MM.1S (cell line): Measurements from ENCODE around the gene SMG6.

Source experiments
- DNase-seq: peaks from one replicate; pipeline ENCODE4 v3.0.0-alpha.2; 2015
- H2AFZ ChIP-seq: fragments of 300-600 bp; sonication (generic); 2 replicates; pipeline ENCODE4 v1.6.0; 2016; ENCODE audit warnings: antibody characterized with exemption, low read length
- H3F3A ChIP-seq: fragments of 300-600 bp; sonication (generic); 2 replicates; pipeline ENCODE4 v1.6.1; 2016; ENCODE audit warnings: mild to moderate bottlenecking, antibody characterized with exemption, low read length, moderate library complexity, mixed read lengths; ENCODE audit not compliant: insufficient read depth
- H3K27ac ChIP-seq: fragments of 300-600 bp; sonication (generic); 2 replicates; pipeline ENCODE4 v1.5.1; 2016; ENCODE audit warnings: mild to moderate bottlenecking, low read length
- H3K27me3 ChIP-seq: fragments of 300-600 bp; sonication (generic); replicated peaks from 2 replicates; pipeline ENCODE4 v1.6.0; 2016; ENCODE audit warnings: low read length; ENCODE audit not compliant: insufficient read depth
- H3K36me3 ChIP-seq: fragments of 300-600 bp; sonication (generic); replicated peaks from 2 replicates; pipeline ENCODE4 v1.6.1; 2016; ENCODE audit warnings: mild to moderate bottlenecking, low read length, mixed read lengths; ENCODE audit not compliant: insufficient read depth
- H3K4me1 ChIP-seq: fragments of 300-600 bp; sonication (generic); 2 replicates; pipeline ENCODE4 v1.6.1; 2016; ENCODE audit warnings: low read length, mixed read lengths
- H3K4me2 ChIP-seq: fragments of 300-600 bp; sonication (generic); 2 replicates; pipeline ENCODE4 v1.6.0; 2016; ENCODE audit warnings: low read depth, low read length
- H3K4me3 ChIP-seq: fragments of 300-600 bp; sonication (generic); 2 replicates; pipeline ENCODE4 v1.5.1; 2016; ENCODE audit warnings: low read length, mixed read lengths
- H3K79me2 ChIP-seq: fragments of 300-600 bp; sonication (generic); 2 replicates; pipeline ENCODE4 v1.6.1; 2016; ENCODE audit warnings: mixed run types, low read length, mixed read lengths
- H3K9ac ChIP-seq: fragments of 300-600 bp; sonication (generic); 2 replicates; pipeline ENCODE4 v1.6.1; 2016; ENCODE audit warnings: low read length, mixed read lengths
- H3K9me2 ChIP-seq: fragments of 300-600 bp; sonication (generic); replicated peaks from 2 replicates; pipeline ENCODE4 v1.6.1; 2016; ENCODE audit warnings: mild to moderate bottlenecking, low read length, mixed read lengths; ENCODE audit not compliant: insufficient read depth
- H3K9me3 ChIP-seq: fragments of 300-600 bp; sonication (generic); replicated peaks from 2 replicates; pipeline ENCODE4 v1.6.1; 2016; ENCODE audit warnings: mild to moderate bottlenecking, low read length, mixed read lengths; ENCODE audit not compliant: insufficient read depth
- H4K20me1 ChIP-seq: fragments of 300-600 bp; sonication (generic); 2 replicates; pipeline ENCODE4 v1.6.1; 2016; ENCODE audit warnings: mild to moderate bottlenecking, low read length, moderate library complexity, mixed read lengths; ENCODE audit not compliant: insufficient read depth
- CTCF ChIP-seq: fragments of 300-600 bp; sonication (generic); IDR thresholded peaks from 2 replicates; pipeline ENCODE4 v1.5.1; 2016; ENCODE audit warnings: antibody characterized with exemption, low read length, mixed read lengths
- EZH2 ChIP-seq: fragments of 300-600 bp; sonication (generic); optimal IDR thresholded peaks from 2 replicates; pipeline ENCODE3; 2017; ENCODE audit warnings: low read depth, mild to moderate bottlenecking, antibody characterized with exemption, low read length, mixed read lengths
- EZH2phosphoT487 ChIP-seq: fragments of 300-600 bp; sonication (generic); IDR thresholded peaks from 2 replicates; pipeline ENCODE4 v1.6.1; 2018; ENCODE audit warnings: antibody characterized with exemption, low read length

SMG6 gene

GRCh38 chr17:2172999-2173398, 130.6 kb downstream of the SMG6 start:
- H3K27ac ChIP-seq, result no peak overlapping the region
- no peak overlapping the region for H3K9ac ChIP-seq
- H3K4me2 ChIP-seq, result no peak overlapping the region
- TF ChIP-seq EZH2 (no peak), CTCF (no peak), EZH2phosphoT487 (no peak)
- no peaks in the 10 kb centered on the region for H3K9me3 ChIP-seq
- no peaks in the 10 kb centered on the region for H3K9me2 ChIP-seq
- no peaks in the 10 kb centered on the region for H3K79me2 ChIP-seq
- no peaks in the 10 kb centered on the region for H3K36me3 ChIP-seq
- DNase-seq, result no peak
- H2AFZ ChIP-seq, result no peak overlapping the region
- no peak overlapping the region for H3K4me3 ChIP-seq
- H3K4me1 ChIP-seq, result no peaks in the 10 kb centered on the region
- no peaks in the 10 kb centered on the region for H3F3A ChIP-seq
- no peaks in the 10 kb centered on the region for H4K20me1 ChIP-seq
- no peaks in the 10 kb centered on the region for H3K27me3 ChIP-seq

- Histone ChIP-seq H3K4me2 (no peak overlapping the region), H2AFZ (no peak overlapping the region), H3K9me2 (no peaks in the 10 kb centered on the region), H3K36me3 (no peaks in the 10 kb centered on the region), H3K9ac (no peak overlapping the region), H3K27ac (no peak overlapping the region), H3F3A (no peaks in the 10 kb centered on the region), H3K4me3 (no peak overlapping the region), H3K79me2 (no peaks in the 10 kb centered on the region), H3K27me3 (no peaks in the 10 kb centered on the region), H3K4me1 (no peaks in the 10 kb centered on the region), H3K9me3 (no peaks in the 10 kb centered on the region), H4K20me1 (no peaks in the 10 kb centered on the region)
- no peak for TF ChIP-seq EZH2
- TF ChIP-seq CTCF, result no peak
- no peak for DNase-seq
These were observed 131.3 kb downstream of the SMG6 start for GRCh38 chr17:2172077-2172851.

- no peaks in the 10 kb centered on the region for H3K27me3 ChIP-seq
- DNase-seq, result no peak
- H3K9ac ChIP-seq, result no peak overlapping the region
- no peak overlapping the region for H3K4me2 ChIP-seq
- no peaks in the 10 kb centered on the region for H3K4me1 ChIP-seq
- H3K36me3 ChIP-seq, result no peaks in the 10 kb centered on the region
- no peak overlapping the region for H2AFZ ChIP-seq
- no peak overlapping the region for H3K27ac ChIP-seq
- no peaks in the 10 kb centered on the region for H3K79me2 ChIP-seq
- H3K9me3 ChIP-seq, result no peaks in the 10 kb centered on the region
- no peak for TF ChIP-seq EZH2phosphoT487
- TF ChIP-seq CTCF, result no peak
- no peak for TF ChIP-seq EZH2
- no peaks in the 10 kb centered on the region for H3K9me2 ChIP-seq
- H4K20me1 ChIP-seq, result no peaks in the 10 kb centered on the region
- no peaks in the 10 kb centered on the region for H3F3A ChIP-seq
- no peak overlapping the region for H3K4me3 ChIP-seq
These were observed 131.9 kb downstream of the SMG6 start for GRCh38 chr17:2171702-2172076.
